Stimulated activated CD4-positive, alpha-beta T cell treated with anti-CD3 and anti-CD28 coated beads, Interleukin-1b, Interleukin-23, amount 100 ng/mL, for 24 hours (primary cell): Measurements from ENCODE around the gene MIGA2.
"Not testable (repeated sequence)": the region's sequence is repeated elsewhere in the genome, so short reads cannot be mapped to it uniquely, and the experiment has no call there.

Experiments used
- DNase-seq, 4 experiments: peaks; one replicate each; pipeline ENCODE4 v3.0.0-alpha.2; 2020; ENCODE audit warnings: low read depth in 4 of 4, low spot score in 1 of 4

The MIGA2 gene, protein sequence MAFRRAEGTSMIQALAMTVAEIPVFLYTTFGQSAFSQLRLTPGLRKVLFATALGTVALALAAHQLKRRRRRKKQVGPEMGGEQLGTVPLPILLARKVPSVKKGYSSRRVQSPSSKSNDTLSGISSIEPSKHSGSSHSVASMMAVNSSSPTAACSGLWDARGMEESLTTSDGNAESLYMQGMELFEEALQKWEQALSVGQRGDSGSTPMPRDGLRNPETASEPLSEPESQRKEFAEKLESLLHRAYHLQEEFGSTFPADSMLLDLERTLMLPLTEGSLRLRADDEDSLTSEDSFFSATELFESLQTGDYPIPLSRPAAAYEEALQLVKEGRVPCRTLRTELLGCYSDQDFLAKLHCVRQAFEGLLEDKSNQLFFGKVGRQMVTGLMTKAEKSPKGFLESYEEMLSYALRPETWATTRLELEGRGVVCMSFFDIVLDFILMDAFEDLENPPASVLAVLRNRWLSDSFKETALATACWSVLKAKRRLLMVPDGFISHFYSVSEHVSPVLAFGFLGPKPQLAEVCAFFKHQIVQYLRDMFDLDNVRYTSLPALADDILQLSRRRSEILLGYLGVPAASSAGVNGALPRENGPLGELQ

GRCh38 chr9:129036241-129036922 is at the start of gene MIGA2:
Gene MIGA2 (plus strand): TSS chr9:129036626. CDS start chr9:129040595, 3,969 bp downstream.
- DNase-seq, result peak; percentile 82 to 94 (median 89)

DNA sequence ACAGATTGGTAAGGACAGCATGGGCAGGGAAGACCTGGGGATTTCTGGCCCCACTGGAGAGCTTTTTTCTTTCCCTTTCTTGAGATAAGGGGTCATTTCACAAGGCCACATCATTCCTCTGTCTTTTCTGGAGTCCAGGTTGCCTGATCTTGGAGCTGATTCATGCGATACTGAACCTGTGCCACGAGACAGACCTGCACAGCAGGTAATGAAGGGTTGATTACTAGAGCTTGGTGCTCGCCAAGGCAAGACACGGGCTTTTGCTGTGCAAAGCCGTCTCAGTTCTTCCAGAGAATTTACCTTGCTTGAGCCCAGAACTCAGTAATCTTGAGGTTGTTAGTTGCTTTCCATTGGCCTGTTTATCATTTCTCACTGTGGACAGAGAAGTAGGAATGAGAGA is 49.8 kb upstream of the MIGA2 start:
- DNase-seq, result no peak

DNA sequence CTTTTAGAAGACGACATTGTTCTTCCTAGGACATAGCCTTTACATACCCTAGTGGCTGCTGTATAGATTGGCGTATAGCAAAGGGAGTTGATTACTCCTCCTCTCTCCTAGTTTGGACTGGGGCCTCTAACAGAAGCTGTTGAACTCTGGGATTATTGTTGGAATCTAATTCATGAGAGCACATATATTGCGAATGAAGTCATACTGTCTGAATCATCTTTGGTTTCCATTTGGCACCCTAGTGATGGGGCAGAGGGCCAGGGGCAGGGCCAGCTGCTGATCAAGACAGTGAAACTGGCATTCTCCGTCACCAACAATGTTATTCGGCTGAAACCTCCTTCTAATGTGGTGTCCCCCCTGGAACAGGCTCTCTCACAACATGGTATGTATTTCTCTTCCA is 48.6 kb upstream of the MIGA2 start:
- no peak for DNase-seq

GRCh38 chr9:128992995-128993394 is 43.4 kb upstream of the MIGA2 start:
- no peak for DNase-seq

DNA sequence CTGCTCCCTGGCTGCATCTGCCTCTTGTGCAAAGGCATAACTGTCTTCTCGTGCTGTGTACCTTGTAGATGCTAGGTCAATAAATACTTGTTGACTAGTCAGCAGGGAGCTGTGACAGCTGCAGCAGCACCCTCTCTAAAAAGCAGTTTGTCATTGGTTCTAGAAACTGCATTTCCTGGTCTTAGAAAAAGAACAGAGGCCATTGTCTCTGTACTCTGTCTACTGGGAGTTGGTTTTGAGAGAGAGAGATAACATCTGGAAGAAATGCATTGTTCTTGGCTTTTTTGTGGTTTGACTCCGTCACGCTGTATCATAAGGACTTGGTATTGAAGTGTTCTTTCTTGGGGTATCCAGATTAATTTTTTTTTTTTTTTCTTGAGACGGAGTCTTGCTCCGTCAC is 40.6 kb upstream of the MIGA2 start:
- DNase-seq, result no peak

DNA sequence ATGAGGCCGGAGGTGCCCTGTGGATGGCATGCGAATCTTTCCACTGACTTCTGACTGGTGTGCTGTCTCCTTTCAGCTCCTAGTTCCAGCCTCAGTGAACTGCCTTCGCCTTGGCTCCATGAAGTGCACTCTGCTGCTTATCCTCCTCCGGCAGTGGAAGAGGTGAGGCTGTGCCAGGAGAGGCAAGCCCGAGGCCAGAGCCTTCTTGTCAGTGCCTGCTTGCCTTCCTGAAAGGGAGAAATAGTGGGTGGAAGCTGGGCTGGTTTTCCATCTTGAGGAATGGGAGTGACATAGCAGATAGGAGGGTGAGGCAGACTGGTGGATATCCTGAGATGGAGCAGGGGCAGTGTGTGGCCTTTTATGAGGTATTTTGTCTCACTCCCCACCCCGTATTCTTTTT is 38.0 kb upstream of the MIGA2 start:
- DNase-seq, result no peak

- DNase-seq, result no peak
Measured at GRCh38 chr9:128999581-129000206, 36.7 kb upstream of the MIGA2 start.

DNA sequence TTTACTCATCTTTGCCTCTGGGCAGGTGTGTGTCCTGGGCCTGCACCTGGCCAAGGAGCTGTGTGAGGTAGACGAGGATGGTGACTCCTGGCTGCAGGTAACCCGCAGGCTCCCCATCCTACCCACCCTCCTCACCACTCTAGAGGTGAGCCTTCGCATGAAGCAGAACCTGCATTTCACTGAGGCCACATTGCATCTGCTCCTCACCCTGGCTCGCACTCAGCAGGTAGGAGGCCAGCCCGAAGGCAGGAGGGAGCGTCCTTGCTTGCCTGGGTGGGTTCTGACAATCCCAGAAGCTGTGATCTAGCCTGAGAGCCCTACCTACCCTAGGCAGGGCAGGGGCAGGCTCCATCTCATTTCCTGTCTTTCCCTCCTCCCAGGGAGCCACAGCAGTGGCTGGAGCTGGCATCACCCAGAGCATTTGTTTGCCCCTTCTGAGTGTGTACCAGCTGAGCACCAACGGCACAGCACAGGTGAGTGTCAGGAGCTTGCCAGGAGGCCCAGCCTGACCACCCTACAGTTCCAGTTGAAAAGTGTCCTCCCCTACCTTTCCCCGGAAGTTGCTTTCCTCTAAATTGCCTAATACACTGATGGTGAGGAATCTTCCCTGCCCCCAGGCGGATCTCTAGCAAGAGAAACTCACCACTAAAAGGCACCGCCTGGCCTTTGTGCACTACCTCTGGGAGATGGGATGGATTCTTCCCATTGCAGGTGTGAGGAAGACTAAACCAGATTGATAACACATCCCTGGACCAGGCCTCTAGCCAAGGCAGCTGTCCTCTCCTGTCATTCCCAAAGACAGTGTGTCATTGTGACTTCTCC is 34.7 kb upstream of the MIGA2 start:
- DNase-seq, result no peak

DNA sequence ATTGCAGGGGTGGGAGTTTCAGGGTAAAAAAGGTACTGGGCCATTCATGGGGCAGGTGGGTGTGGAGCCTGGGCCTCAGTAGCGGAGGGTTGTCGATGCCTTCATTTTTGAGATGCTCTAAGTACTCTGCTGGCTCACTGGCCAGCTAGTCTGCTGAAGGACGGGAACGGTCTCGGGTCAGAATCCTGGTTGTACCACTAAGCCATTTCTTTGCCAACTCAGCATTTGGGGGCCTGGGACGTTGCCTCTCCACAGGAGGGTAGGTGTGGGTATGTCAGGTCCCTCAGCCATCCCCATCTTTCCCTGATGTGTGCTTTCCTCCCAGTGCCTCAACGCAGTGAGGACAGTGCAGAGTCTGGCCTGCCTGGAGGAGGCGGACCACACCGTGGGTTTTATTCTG is 33.4 kb upstream of the MIGA2 start:
- DNase-seq, result no peak

- not testable (repeated sequence) for DNase-seq
Measured at GRCh38 chr9:129004173-129004572, 32.3 kb upstream of the MIGA2 start.

- DNase-seq, result no peak
Measured at GRCh38 chr9:129005336-129005997, 31.0 kb upstream of the MIGA2 start.

DNA sequence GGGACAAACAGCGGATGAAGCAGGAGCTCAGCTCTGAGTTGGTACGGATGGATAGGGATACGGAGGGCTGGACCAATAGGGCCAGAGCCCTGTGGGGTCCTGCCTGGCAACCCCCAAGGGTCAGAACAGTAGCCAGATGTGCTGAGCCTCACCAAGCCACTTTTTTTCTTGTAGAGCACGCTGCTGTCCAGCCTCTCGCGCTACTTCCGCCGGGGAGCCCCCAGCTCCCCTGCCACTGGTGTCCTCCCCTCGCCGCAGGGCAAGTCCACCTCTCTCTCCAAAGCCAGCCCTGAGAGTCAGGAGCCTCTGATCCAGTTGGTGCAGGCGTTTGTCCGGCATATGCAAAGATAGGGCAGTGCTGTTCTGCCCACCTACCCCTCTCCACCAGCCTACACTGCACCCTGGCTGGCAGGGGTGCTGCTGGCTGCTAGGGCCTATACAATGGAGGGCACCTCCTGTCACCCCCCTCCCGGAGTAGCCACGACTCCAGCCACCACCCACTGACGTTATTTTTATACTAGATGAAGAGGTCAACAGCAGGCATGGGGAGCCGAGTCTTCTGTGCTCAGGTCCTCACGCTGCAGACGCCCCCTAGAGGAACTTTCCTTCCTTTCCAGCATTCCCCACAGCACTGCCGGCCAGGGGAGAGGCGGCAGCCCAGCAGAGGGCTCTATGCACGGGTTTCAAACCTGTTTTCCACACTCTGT is 29.9 kb upstream of the MIGA2 start:
- peak in 3 of 4 experiments; percentile 25 to 33 (median 28) for DNase-seq

DNA sequence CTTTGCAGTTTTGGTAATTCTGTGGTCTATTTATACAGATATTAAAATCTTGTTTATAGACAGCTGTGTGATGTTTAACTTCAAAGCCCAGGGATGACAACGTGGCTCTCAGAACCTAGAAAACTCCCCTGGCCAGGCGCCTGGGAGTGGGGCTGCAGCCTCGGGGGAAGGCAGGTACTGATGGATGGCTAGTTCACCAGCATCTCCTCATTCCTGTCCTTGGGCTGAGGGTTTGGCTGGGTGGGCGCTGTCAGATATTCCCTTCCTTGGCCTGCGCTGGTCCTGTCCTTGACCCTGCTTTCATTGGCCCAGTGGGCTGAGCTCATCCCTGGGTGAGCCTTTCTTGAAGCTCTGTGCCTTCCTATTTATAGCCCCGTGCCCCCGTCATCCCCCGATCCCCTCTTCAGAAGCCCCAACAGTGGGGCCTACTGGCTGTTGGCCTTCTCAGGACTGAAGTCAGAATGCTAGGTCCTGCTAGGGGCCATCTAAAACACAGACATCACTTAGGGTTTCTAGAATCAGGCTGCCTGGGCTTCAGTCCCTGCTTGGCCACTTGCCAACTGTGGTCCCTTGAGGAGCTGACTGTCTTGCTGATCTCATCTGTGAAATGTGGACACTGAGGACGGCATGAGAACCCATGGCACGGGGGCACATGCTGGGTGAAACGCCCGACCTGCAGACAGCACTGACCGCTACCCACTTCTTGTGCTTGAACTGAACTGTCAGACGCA is 29.2 kb upstream of the MIGA2 start:
- DNase-seq, result no peak

DNA sequence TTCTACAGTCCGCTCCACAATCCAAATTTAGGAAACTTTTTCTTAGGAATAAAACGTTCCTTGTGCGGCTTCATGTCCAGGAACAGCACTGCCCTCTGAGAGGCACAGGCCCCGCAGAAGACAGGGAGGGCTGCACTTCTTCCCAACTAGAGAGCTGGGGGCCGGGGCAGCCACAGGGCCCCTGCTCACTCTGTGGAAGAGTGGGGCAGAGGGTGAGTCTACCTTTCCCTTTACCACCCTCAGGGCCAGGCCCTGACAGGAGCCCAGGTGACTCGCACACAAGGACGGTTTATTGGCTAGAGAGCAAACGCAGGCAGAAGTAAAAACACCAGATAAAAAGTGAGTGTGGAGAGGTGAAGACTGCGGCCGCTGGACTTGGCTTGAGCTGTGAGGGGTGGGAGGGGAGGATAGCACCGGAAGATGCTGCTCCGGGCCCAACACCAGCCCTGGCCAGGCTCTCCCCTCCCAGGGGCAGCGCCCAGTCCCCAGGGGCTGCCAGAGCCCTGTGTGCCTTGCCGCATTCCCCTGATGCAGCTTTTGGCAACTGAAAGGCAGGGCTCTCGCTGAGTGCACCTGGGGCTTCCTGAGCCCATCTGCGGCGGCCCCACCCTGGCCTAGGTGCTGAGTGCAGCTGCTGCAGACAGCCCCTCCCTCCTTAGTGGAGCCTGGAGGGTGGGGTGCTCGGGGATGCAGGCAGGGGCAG is 28.5 kb upstream of the MIGA2 start:
- DNase-seq, result no peak

- DNase-seq, result no peak
Measured at GRCh38 chr9:129008469-129008965, 27.9 kb upstream of the MIGA2 start.

- no peak for DNase-seq
Measured at GRCh38 chr9:129008986-129009583, 27.3 kb upstream of the MIGA2 start.

DNA sequence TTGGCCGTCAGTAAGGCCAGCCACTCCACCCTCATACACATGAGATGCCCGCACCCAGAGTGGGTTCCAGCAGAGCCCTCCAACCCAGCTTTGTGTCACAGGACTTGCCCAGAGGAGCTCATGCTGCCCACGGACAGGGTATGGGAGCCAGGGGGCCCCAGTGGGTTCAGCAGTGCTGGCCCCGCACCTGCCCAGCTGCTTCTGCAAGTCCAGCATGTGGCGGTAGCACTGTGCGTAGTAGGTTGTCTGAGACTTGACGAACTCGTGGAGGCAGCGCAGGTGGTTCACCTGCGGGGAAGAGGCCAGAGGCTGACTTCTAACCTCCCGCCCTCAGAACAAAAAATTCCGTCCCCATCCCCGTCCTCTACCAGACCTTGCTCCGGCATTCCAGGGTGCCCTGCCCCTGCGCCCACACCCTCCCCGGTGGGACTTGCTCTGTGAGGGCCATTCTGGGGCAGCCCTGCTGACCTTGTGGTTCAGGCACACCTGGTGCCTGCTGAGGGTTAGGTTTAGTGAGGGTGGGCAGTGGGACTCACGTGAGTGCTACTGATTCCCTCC is 26.8 kb upstream of the MIGA2 start:
- DNase-seq, result no peak
